Gastroesophageal sphincter (tissue), 3 donors: Measurements from ENCODE around the gene OR51E1.

Experiments used
- EP300 ChIP-seq: sonication (generic); formaldehyde crosslinking; IDR thresholded peaks from one replicate; pipeline ENCODE4 v1.6.1; 2017; ENCODE audit warnings: antibody characterized with exemption, mild to moderate bottlenecking
- POLR2AphosphoS5 ChIP-seq: sonication (generic); formaldehyde crosslinking; IDR thresholded peaks from one replicate; pipeline ENCODE4 v1.6.1; 2017; ENCODE audit warnings: antibody characterized with exemption
- TF ChIP-seq, protein P1 (sequence below), 4 experiments: fragments of 200-600 bp in 2 of 4; fragments of 450-650 bp in 2 of 4; sonication (generic) in 1 of 4; IDR thresholded peaks; one replicate each; pipeline ENCODE4 v1.5.1; 2017 to 2019; ENCODE audit warnings: antibody characterized with exemption in 4 of 4, mild to moderate bottlenecking in 2 of 4, moderate library complexity in 2 of 4

DNA sequence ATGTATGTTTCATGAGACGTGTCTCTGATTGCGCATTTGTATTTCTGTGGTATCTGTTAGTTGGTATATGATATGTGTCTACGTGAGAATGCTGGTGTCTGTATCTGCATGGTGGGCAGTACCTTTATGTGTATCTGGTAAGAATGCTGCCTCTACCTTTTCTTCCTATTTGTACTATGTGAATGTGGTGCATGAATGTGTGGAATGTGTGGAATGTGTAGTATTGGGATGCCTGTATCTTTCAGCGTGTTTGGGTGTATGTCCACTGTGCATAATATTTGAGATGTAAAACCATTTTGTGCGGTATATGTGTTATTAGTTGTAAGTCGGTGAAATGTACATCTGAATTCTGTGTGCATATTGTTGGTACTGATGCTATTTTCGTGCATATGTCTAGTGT is 2.3 kb upstream of the OR51E1 start:
- TF ChIP-seq, protein P1, sequence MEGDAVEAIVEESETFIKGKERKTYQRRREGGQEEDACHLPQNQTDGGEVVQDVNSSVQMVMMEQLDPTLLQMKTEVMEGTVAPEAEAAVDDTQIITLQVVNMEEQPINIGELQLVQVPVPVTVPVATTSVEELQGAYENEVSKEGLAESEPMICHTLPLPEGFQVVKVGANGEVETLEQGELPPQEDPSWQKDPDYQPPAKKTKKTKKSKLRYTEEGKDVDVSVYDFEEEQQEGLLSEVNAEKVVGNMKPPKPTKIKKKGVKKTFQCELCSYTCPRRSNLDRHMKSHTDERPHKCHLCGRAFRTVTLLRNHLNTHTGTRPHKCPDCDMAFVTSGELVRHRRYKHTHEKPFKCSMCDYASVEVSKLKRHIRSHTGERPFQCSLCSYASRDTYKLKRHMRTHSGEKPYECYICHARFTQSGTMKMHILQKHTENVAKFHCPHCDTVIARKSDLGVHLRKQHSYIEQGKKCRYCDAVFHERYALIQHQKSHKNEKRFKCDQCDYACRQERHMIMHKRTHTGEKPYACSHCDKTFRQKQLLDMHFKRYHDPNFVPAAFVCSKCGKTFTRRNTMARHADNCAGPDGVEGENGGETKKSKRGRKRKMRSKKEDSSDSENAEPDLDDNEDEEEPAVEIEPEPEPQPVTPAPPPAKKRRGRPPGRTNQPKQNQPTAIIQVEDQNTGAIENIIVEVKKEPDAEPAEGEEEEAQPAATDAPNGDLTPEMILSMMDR (IDR thresholded peaks at IDR 0.05) = no peak
- no peak for TF ChIP-seq POLR2AphosphoS5
- TF ChIP-seq EP300 = no peak
